ENCODE measurements around the gene HOXA6. TPM values are rescaled to one million over a fixed set of nuclear protein-coding genes. Genes with fewer than 3 reads are reported as not detected.
A peak's percentile ranks its signal among the peaks of the same experiment; 100 is the strongest.

Gene HOXA6
- total RNA-seq, 1 experiment from 2014 or later, result 12.7 TPM

- no peaks in the 10 kb centered on the region for H3K9me3 ChIP-seq (ENCODE audit: control insufficient read depth in 1 of 2, insufficient read depth in 1 of 2, low read depth in 1 of 2, low read length in 2 of 2)
- DNase-seq (ENCODE audit: low read depth, low spot score) (no peak), ATAC-seq (peak; percentile 30)
- TF ChIP-seq, protein P1, sequence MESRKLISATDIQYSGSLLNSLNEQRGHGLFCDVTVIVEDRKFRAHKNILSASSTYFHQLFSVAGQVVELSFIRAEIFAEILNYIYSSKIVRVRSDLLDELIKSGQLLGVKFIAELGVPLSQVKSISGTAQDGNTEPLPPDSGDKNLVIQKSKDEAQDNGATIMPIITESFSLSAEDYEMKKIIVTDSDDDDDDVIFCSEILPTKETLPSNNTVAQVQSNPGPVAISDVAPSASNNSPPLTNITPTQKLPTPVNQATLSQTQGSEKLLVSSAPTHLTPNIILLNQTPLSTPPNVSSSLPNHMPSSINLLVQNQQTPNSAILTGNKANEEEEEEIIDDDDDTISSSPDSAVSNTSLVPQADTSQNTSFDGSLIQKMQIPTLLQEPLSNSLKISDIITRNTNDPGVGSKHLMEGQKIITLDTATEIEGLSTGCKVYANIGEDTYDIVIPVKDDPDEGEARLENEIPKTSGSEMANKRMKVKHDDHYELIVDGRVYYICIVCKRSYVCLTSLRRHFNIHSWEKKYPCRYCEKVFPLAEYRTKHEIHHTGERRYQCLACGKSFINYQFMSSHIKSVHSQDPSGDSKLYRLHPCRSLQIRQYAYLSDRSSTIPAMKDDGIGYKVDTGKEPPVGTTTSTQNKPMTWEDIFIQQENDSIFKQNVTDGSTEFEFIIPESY (IDR thresholded peaks at IDR 0.05; ENCODE audit: extremely low read depth, insufficient replicate concordance, low read length), result no peak
- TF ChIP-seq SRF (IDR thresholded peaks at IDR 0.05; ENCODE audit: low read depth) (no peak), SP1 (IDR thresholded peaks at IDR 0.05; ENCODE audit: low read depth) (no peak), POLR2A (IDR thresholded peaks at IDR 0.05; ENCODE audit: borderline replicate concordance, extremely low read depth, insufficient read depth, insufficient read length) (no peak), SIN3A (IDR thresholded peaks at IDR 0.05; ENCODE audit: low read depth) (no peak), TCF7L2 (IDR thresholded peaks at IDR 0.05; ENCODE audit: borderline replicate concordance, extremely low read depth, insufficient read depth, insufficient read length) (no peak), CBX3 (IDR thresholded peaks at IDR 0.05; ENCODE audit: low read depth) (no peak), ELF1 (IDR thresholded peaks at IDR 0.05; ENCODE audit: borderline replicate concordance, low read depth) (no peak), YY1 (IDR thresholded peaks at IDR 0.05; ENCODE audit: extremely low read depth, insufficient replicate concordance, low read depth, low read length) (no peak), CTCF (IDR thresholded peaks at IDR 0.05 in 2 of 3, conservative IDR thresholded peaks at IDR 0.05 in 1 of 3; ENCODE audit: borderline replicate concordance in 1 of 3, insufficient read depth in 1 of 3, low read depth in 2 of 3, low read length in 2 of 3) (no peak)
- TF ChIP-seq, protein P2, sequence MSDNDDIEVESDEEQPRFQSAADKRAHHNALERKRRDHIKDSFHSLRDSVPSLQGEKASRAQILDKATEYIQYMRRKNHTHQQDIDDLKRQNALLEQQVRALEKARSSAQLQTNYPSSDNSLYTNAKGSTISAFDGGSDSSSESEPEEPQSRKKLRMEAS (IDR thresholded peaks at IDR 0.05), result no peak
- no peak overlapping the region for H2AFZ ChIP-seq (ENCODE audit: low read depth, low read length, poor library complexity, severe bottlenecking)
- peak overlapping the region; percentile 57 to 60 for H3K4me3 ChIP-seq (replicated peaks in 1 of 2; ENCODE audit: low read depth in 1 of 2, low read length in 2 of 2)
- TSS peak; percentile 73 for BruUV-seq (replicated peaks)
- H3K27ac ChIP-seq (ENCODE audit: low read depth, low read length), result peak overlapping the region; percentile 60
- H3K4me2 ChIP-seq (ENCODE audit: low read length), result peak overlapping the region; percentile 89
- ChIA-PET CTCF (no interaction called here), RAD21 (ENCODE audit: low non-redundant PET in 1 of 2, low total read pairs in 2 of 2, uncharacterized antibody in 2 of 2, unreplicated experiment in 2 of 2) (interaction anchor here in 1 of 2 experiments (1.5 kb wide), 1 partner anchor 259 kb away, joined by 3 read pairs; no protein-coding TSS in a partner anchor), POLR2A (interaction anchor here (0.5 to 2.4 kb wide), 6 partner anchors 16 to 450 kb away, joined by 3 to 8 read pairs (median 4); partner anchors contain the start of genes HOXA1, HOXA4 and SKAP2)
- peak overlapping the region; percentile 67 for H3K9ac ChIP-seq (ENCODE audit: low read length)
- intact Hi-C loops (cut with micrococcal nuclease), result loop anchor here (2.0 kb wide), 1 partner anchor 17 kb away; the partner anchor contains the start of gene HOXA4
- no peaks in the 10 kb centered on the region for H4K20me1 ChIP-seq (ENCODE audit: insufficient read depth)
- peaks cover 20% of the 10 kb centered on the region for H3K79me2 ChIP-seq (ENCODE audit: insufficient read depth, low read length)
- peaks cover 57 to 71% of the 10 kb centered on the region in 2 experiments for H3K4me1 ChIP-seq (ENCODE audit: control insufficient read depth in 1 of 2, insufficient read depth in 2 of 2, low read length in 2 of 2)
- H3K9me2 ChIP-seq (ENCODE audit: insufficient read depth), result no peaks in the 10 kb centered on the region
- H3K36me3 ChIP-seq (ENCODE audit: control insufficient read depth in 1 of 2, insufficient read depth in 2 of 2, low read length in 2 of 2), result no peaks in the 10 kb centered on the region
- peaks cover 7% of the 10 kb centered on the region; the same call in 1 of the 2 replicates for H3K27me3 ChIP-seq (ENCODE audit: insufficient read depth, low read length)
Measured at GRCh38 chr7:27113991-27114769, 33.4 kb downstream of the HOXA6 start.

Data from HCT116 (cell line).